IMR-90 (cell line): ENCODE results near the gene NUDT3. TPM values are rescaled to one million over a fixed set of nuclear protein-coding genes. Genes with fewer than 3 reads are reported as not detected.

Experiments used
- ATAC-seq: fragments of 200-7000 bp; cut with Tn5 transposase; 2 replicates; pipeline ENCODE4 v1.9.1; 2020; ENCODE audit warnings: low read depth, mild to moderate bottlenecking, moderate library complexity
- BruUV-seq: library from RNA; stranded (reverse); fragments of 400-500 nt; replicated peaks from 2 replicates; lab custom pipeline; 2021; lab: Mats Ljungman, UMichigan
- CTCF ChIA-PET: fragments of 300-600 bp; formaldehyde crosslinking; extraction: SDS; loops from one replicate; lab custom pipeline; 2021; ENCODE audit warnings: antibody characterized with exemption; lab: Yijun Ruan, JAX
- POLR2A ChIA-PET: fragments of 300-600 bp; sonication (Branson Sonifier 250); formaldehyde crosslinking; loops from one replicate; lab custom pipeline; 2022; ENCODE audit warnings: antibody characterized with exemption; ENCODE audit not compliant: unreplicated experiment; lab: Charles Lee
- DNase-seq: peaks from one replicate; pipeline ENCODE4 v3.0.0; 2013
- H2AFZ ChIP-seq: replicated peaks from 2 replicates; pipeline ENCODE3; 2013; ENCODE audit warnings: low read length, mild to moderate bottlenecking; ENCODE audit not compliant: poor library complexity
- H2AK5ac ChIP-seq: 2 replicates; pipeline ENCODE4 v1.6.1; 2013; ENCODE audit warnings: low read depth, low read length, inconsistent platforms
- H2AK9ac ChIP-seq: replicated peaks from 2 replicates; pipeline ENCODE3; 2013; ENCODE audit warnings: mild to moderate bottlenecking, low read depth, low read length, moderate library complexity; ENCODE audit not compliant: poor library complexity
- H2BK120ac ChIP-seq: 2 replicates; pipeline ENCODE4 v1.6.1; 2013; ENCODE audit warnings: low read depth, low read length, inconsistent platforms
- H2BK15ac ChIP-seq: 3 replicates; pipeline ENCODE4 v1.6.1; 2013; ENCODE audit warnings: low read depth, low read length, inconsistent platforms
- H2BK20ac ChIP-seq: 2 replicates; pipeline ENCODE4 v1.6.1; 2013; ENCODE audit warnings: low read depth, mild to moderate bottlenecking, inconsistent platforms, low read length, moderate library complexity
- H2BK5ac ChIP-seq: 2 replicates; pipeline ENCODE4 v1.6.1; 2013; ENCODE audit warnings: mild to moderate bottlenecking, low read depth, low read length, inconsistent platforms; ENCODE audit not compliant: poor library complexity, severe bottlenecking
- H3K14ac ChIP-seq: replicated peaks from 2 replicates; pipeline ENCODE4 v1.6.1; 2013; ENCODE audit warnings: low read depth, low read length, inconsistent platforms
- H3K18ac ChIP-seq: 2 replicates; pipeline ENCODE4 v1.6.1; 2013; ENCODE audit warnings: low read depth, low read length, control low read depth
- H3K23ac ChIP-seq: 2 replicates; pipeline ENCODE4 v1.6.1; 2013; ENCODE audit warnings: low read depth, low read length, inconsistent platforms
- H3K27ac ChIP-seq: 2 replicates; pipeline ENCODE4 v1.5.1; 2013; ENCODE audit warnings: mild to moderate bottlenecking, control low read depth, low read length; ENCODE audit not compliant: insufficient read depth
- H3K27me3 ChIP-seq: 2 replicates; pipeline ENCODE4 v1.6.1; 2013; ENCODE audit warnings: low read length; ENCODE audit not compliant: control insufficient read depth, insufficient read depth
- H3K36me3 ChIP-seq: 2 replicates; pipeline ENCODE4 v1.6.1; 2013; ENCODE audit warnings: low read length, mixed read lengths; ENCODE audit not compliant: control insufficient read depth, insufficient read depth
- H3K4ac ChIP-seq: 2 replicates; pipeline ENCODE4 v1.6.1; 2013; ENCODE audit warnings: low read depth, low read length, inconsistent platforms
- H3K4me1 ChIP-seq: 2 replicates; pipeline ENCODE4 v1.6.1; 2013; ENCODE audit warnings: low read length, mixed read lengths; ENCODE audit not compliant: control insufficient read depth, insufficient read depth
- H3K4me2 ChIP-seq: 2 replicates; pipeline ENCODE4 v1.6.1; 2013; ENCODE audit warnings: low read depth, mild to moderate bottlenecking, control low read depth, low read length, moderate library complexity
- H3K4me3 ChIP-seq: 2 replicates; pipeline ENCODE4 v1.5.1; 2013; ENCODE audit warnings: low read depth, mild to moderate bottlenecking, control low read depth, low read length, moderate library complexity; ENCODE audit not compliant: insufficient read depth
- H3K56ac ChIP-seq: 2 replicates; pipeline ENCODE4 v1.6.1; 2013; ENCODE audit warnings: low read length, inconsistent platforms; ENCODE audit not compliant: insufficient read depth; ENCODE audit errors: extremely low read depth
- H3K79me1 ChIP-seq, 2 experiments: 2 replicates each; pipeline ENCODE4 v1.6.1; 2013; ENCODE audit warnings: low read length in 2 of 2, inconsistent platforms in 1 of 2, low read depth in 1 of 2
- H3K9ac ChIP-seq: 2 replicates; pipeline ENCODE4 v1.6.1; 2013; ENCODE audit warnings: low read depth, low read length, control low read depth
- H3K9me1 ChIP-seq: 2 replicates; pipeline ENCODE4 v1.6.1; 2013; ENCODE audit warnings: low read length, inconsistent platforms; ENCODE audit not compliant: insufficient read depth
- H3K9me3 ChIP-seq: 2 replicates; pipeline ENCODE4 v1.6.1; 2013; ENCODE audit warnings: low read length; ENCODE audit not compliant: control insufficient read depth, insufficient read depth
- H4K20me1 ChIP-seq: 2 replicates; pipeline ENCODE4 v1.6.1; 2013; ENCODE audit warnings: low read length, inconsistent platforms; ENCODE audit not compliant: insufficient read depth
- H4K5ac ChIP-seq: 2 replicates; pipeline ENCODE4 v1.6.1; 2013; ENCODE audit warnings: mild to moderate bottlenecking, low read depth, low read length, control low read depth
- H4K8ac ChIP-seq, 2 experiments: 2 replicates each; pipeline ENCODE4 v1.6.1; 2013; ENCODE audit warnings: low read depth in 2 of 2, low read length in 2 of 2, control low read depth in 1 of 2, inconsistent platforms in 1 of 2
- H4K91ac ChIP-seq: 2 replicates; pipeline ENCODE4 v1.6.1; 2013; ENCODE audit warnings: low read depth, low read length, inconsistent platforms; ENCODE audit not compliant: insufficient read depth
- BHLHE40 ChIP-seq: fragments of 150-350 bp; IDR thresholded peaks from 2 replicates; pipeline ENCODE4 v1.6.1; 2016; ENCODE audit warnings: mild to moderate bottlenecking, low read depth, low read length
- CEBPB ChIP-seq: IDR thresholded peaks from 2 replicates; pipeline ENCODE4 v1.6.1; 2012; ENCODE audit warnings: low read depth, low read length, improper control_type of control experiment
- CHD1 ChIP-seq: IDR thresholded peaks from 2 replicates; pipeline ENCODE4 v1.6.1; 2012; ENCODE audit warnings: low read depth, low read length, improper control_type of control experiment
- CTCF ChIP-seq: conservative IDR thresholded peaks from 2 replicates; pipeline ENCODE4 v1.5.1; 2012; ENCODE audit warnings: mild to moderate bottlenecking, low read depth, low read length, improper control_type of control experiment
- ELK1 ChIP-seq: fragments of 150-350 bp; IDR thresholded peaks from 2 replicates; pipeline ENCODE4 v1.6.1; 2016; ENCODE audit warnings: low read depth, mild to moderate bottlenecking, low read length, moderate library complexity, borderline replicate concordance
- FOS ChIP-seq: fragments of 150-350 bp; IDR thresholded peaks from 2 replicates; pipeline ENCODE4 v1.6.1; 2016; ENCODE audit warnings: low read depth, low read length
- MAFK ChIP-seq: IDR thresholded peaks from 2 replicates; pipeline ENCODE4 v1.6.1; 2012; ENCODE audit warnings: low read depth, low read length, improper control_type of control experiment
- MAZ ChIP-seq: IDR thresholded peaks from 2 replicates; pipeline ENCODE4 v1.6.1; 2012; ENCODE audit warnings: low read depth, mild to moderate bottlenecking, low read length, improper control_type of control experiment, moderate library complexity, borderline replicate concordance
- MXI1 ChIP-seq: IDR thresholded peaks from 2 replicates; pipeline ENCODE4 v1.6.1; 2012; ENCODE audit warnings: low read depth, mild to moderate bottlenecking, low read length, moderate library complexity, borderline replicate concordance
- NFE2L2 ChIP-seq: fragments of 150-350 bp; IDR thresholded peaks from 2 replicates; pipeline ENCODE4 v1.6.1; 2016; ENCODE audit warnings: low read depth, mild to moderate bottlenecking, low read length
- POLR2A ChIP-seq: IDR thresholded peaks from 2 replicates; pipeline ENCODE4 v1.6.1; 2012; ENCODE audit warnings: mild to moderate bottlenecking, low read depth, low read length
- RAD21 ChIP-seq: IDR thresholded peaks from 2 replicates; pipeline ENCODE4 v1.6.1; 2012; ENCODE audit warnings: low read length, improper control_type of control experiment
- RCOR1 ChIP-seq: IDR thresholded peaks from 2 replicates; pipeline ENCODE4 v1.6.1; 2012; ENCODE audit warnings: mild to moderate bottlenecking, low read length, improper control_type of control experiment; ENCODE audit not compliant: insufficient replicate concordance
- RFX5 ChIP-seq: IDR thresholded peaks from 2 replicates; pipeline ENCODE4 v1.8.0; 2012; ENCODE audit warnings: low read depth, mild to moderate bottlenecking, low read length, moderate library complexity
- SMC3 ChIP-seq: fragments of 150-350 bp; IDR thresholded peaks from 2 replicates; pipeline ENCODE4 v1.6.1; 2016; ENCODE audit warnings: low read depth, mild to moderate bottlenecking, antibody characterized with exemption, low read length, moderate library complexity
- USF2 ChIP-seq: fragments of 150-350 bp; IDR thresholded peaks from 2 replicates; pipeline ENCODE4 v1.6.1; 2017; ENCODE audit warnings: mild to moderate bottlenecking, antibody characterized with exemption, low read length, low read depth
- WGBS, 2 experiments: methylation state at CpG; one replicate each; pipeline versions ENCODE4 v1.1.5 to v1.1.7; 2013; ENCODE audit warnings: missing lambda C conversion rate in 2 of 2; ENCODE audit not compliant: insufficient read length in 1 of 2; ENCODE audit errors: extremely low coverage in 2 of 2; 5-methylcytosine and 5-hydroxymethylcytosine counted together
- dilution Hi-C: fragments of 300-500 bp; cut with HindIII; formaldehyde crosslinking; loops from one replicate; pipeline ENCODE4 v1.14.3; 2018; ENCODE audit warnings: low sequenced_read_pairs; ENCODE audit not compliant: unreplicated experiment
- in situ Hi-C: fragments of 300-500 bp; cut with MboI; formaldehyde crosslinking; loops from 3 replicates; pipeline ENCODE4 v1.14.3; 2019; ENCODE audit warnings: low sequenced_read_pairs, inconsistent platforms, mixed read lengths
- intact Hi-C: fragments of 100-400 bp; cut with micrococcal nuclease; formaldehyde crosslinking; loops from 2 replicates; pipeline ENCODE4 v1.10.0; 2022
- polyA plus RNA-seq, 3 experiments: library from polyadenylated mRNA; depleted of rRNA; stranded (reverse); fragments of >200 nt; gene quantifications; 2 replicates each; pipeline ENCODE4 v1.2.3, GENCODE V29; 2012; ENCODE audit warnings: low replicate concordance in 1 of 3
- total RNA-seq: library from RNA; depleted of rRNA; stranded (reverse); fragments of >200 nt; gene quantifications from 2 replicates; pipeline ENCODE4 v1.2.3, GENCODE V29; 2012

NUDT3 gene
- total and polyA plus RNA-seq, 2 of the 4 experiments (the other 2 are of a cell fraction) = 10.1 to 17.2 TPM

- Histone ChIP-seq H3K27ac (no peak overlapping the region), H3K9me3 (no peaks in the 10 kb centered on the region), H3K4me3 (no peak overlapping the region), H3K23ac (no peak overlapping the region), H4K20me1 (peaks cover 13% of the 10 kb centered on the region), H2BK20ac (no peak overlapping the region), H3K18ac (no peak overlapping the region), H4K91ac (no peak overlapping the region), H3K9ac (no peak overlapping the region), H2BK15ac (no peak overlapping the region), H3K4me2 (no peak overlapping the region), H2AFZ (no peak overlapping the region), H3K4me1 (peaks cover 2% of the 10 kb centered on the region; the same call in 1 of the 2 replicates), H4K5ac (no peak overlapping the region), H2BK120ac (no peak overlapping the region), H2AK9ac (no peak overlapping the region), H3K27me3 (no peaks in the 10 kb centered on the region), H3K4ac (no peak overlapping the region), H3K9me1 (peaks cover 2% of the 10 kb centered on the region; the same call in 1 of the 2 replicates), H3K14ac (no peak overlapping the region), H2AK5ac (no peak overlapping the region), H3K56ac (no peak overlapping the region), H2BK5ac (no peak overlapping the region), H4K8ac (no peak overlapping the region), H3K79me1 (peaks cover 27 to 63% of the 10 kb centered on the region in 2 experiments), H3K36me3 (no peaks in the 10 kb centered on the region)
- intact Hi-C loops (no loop called here), in situ Hi-C loops (no loop called here), dilution Hi-C loops (no loop called here)
- POLR2A ChIA-PET = no interaction called here
- TF ChIP-seq CTCF = no peak
- no peak for TF ChIP-seq MAFK
- TF ChIP-seq MXI1 = no peak
- TF ChIP-seq NFE2L2 = no peak
- TF ChIP-seq RFX5 = no peak
- no peak for TF ChIP-seq FOS
- no peak for TF ChIP-seq RCOR1
- TF ChIP-seq SMC3 = no peak
- no peak for TF ChIP-seq POLR2A
- no peak for TF ChIP-seq CEBPB
- no peak for TF ChIP-seq USF2
- no peak for TF ChIP-seq BHLHE40
- no peak for TF ChIP-seq RAD21
- TF ChIP-seq CHD1 = no peak
- no peak for TF ChIP-seq MAZ
- no peak for TF ChIP-seq ELK1
- WGBS, 2 experiments = 88% methylated on average over 3 of the region's 6 CpGs; no CpG with 5 or more reads in 1 of the 2 experiments
- DNase-seq = no peak
- no TSS peak for BruUV-seq
- CTCF ChIA-PET = no interaction called here
- no peak for ATAC-seq
Observed at GRCh38 chr6:34323300-34323699, 69.2 kb downstream of the NUDT3 start.
